Neural progenitor cell (in vitro differentiated cells): ENCODE results near the gene MYO1D. TPM values are rescaled to one million over a fixed set of nuclear protein-coding genes. Genes with fewer than 3 reads are reported as not detected.

Source experiments
- DNase-seq: peaks from one replicate; pipeline ENCODE4 v3.0.0-alpha.2; 2016; ENCODE audit warnings: low spot score
- H2AFZ ChIP-seq: fragments of 200-600 bp; sonication (generic); replicated peaks from 2 replicates; pipeline ENCODE4 v1.6.1; 2016; ENCODE audit warnings: antibody characterized with exemption
- H3F3A ChIP-seq: fragments of 200-600 bp; sonication (generic); 2 replicates; pipeline ENCODE4 v1.6.1; 2016; ENCODE audit warnings: antibody characterized with exemption, low read depth
- H3K27ac ChIP-seq: fragments of 200-600 bp; sonication (generic); 2 replicates; pipeline ENCODE4 v1.5.1; 2016; ENCODE audit warnings: mild to moderate bottlenecking
- H3K27me3 ChIP-seq: fragments of 200-600 bp; sonication (generic); 2 replicates; pipeline ENCODE4 v1.6.1; 2016; ENCODE audit warnings: mild to moderate bottlenecking, moderate library complexity
- H3K36me3 ChIP-seq: fragments of 200-600 bp; sonication (generic); 2 replicates; pipeline ENCODE4 v1.5.1; 2016
- H3K4me1 ChIP-seq: fragments of 200-600 bp; sonication (generic); 2 replicates; pipeline ENCODE4 v1.6.1; 2016; ENCODE audit warnings: mixed run types
- H3K4me2 ChIP-seq: fragments of 200-600 bp; sonication (generic); 2 replicates; pipeline ENCODE4 v1.6.1; 2016
- H3K4me3 ChIP-seq: fragments of 200-600 bp; sonication (generic); 2 replicates; pipeline ENCODE4 v1.5.1; 2016
- H3K79me2 ChIP-seq: fragments of 200-600 bp; sonication (generic); 2 replicates; pipeline ENCODE4 v1.6.1; 2016; ENCODE audit warnings: low read depth
- H3K9ac ChIP-seq: fragments of 200-600 bp; sonication (generic); 2 replicates; pipeline ENCODE4 v1.6.1; 2016
- H3K9me3 ChIP-seq: fragments of 200-600 bp; sonication (generic); 2 replicates; pipeline ENCODE4 v1.5.1; 2016; ENCODE audit warnings: low read depth
- H4K20me1 ChIP-seq: fragments of 200-600 bp; sonication (generic); 2 replicates; pipeline ENCODE4 v1.6.1; 2016; ENCODE audit warnings: low read depth
- H3K27ac Mint-ChIP-seq: 3 replicates; pipeline ENCODE4 v1.8.0; 2021; ENCODE audit warnings: mixed read lengths
- H3K27me3 Mint-ChIP-seq: 2 replicates; pipeline ENCODE4 v1.8.0; 2022; ENCODE audit warnings: low read depth, mild to moderate bottlenecking, inconsistent platforms, moderate library complexity, mixed read lengths; ENCODE audit not compliant: insufficient read depth
- H3K36me3 Mint-ChIP-seq: 3 replicates; pipeline ENCODE4 v1.8.0; 2021; ENCODE audit warnings: mixed read lengths
- H3K4me1 Mint-ChIP-seq: 3 replicates; pipeline ENCODE4 v1.8.0; 2021; ENCODE audit warnings: mixed read lengths
- H3K4me3 Mint-ChIP-seq: 3 replicates; pipeline ENCODE4 v1.8.0; 2021; ENCODE audit warnings: mild to moderate bottlenecking, moderate library complexity, mixed read lengths
- H3K9me3 Mint-ChIP-seq: 3 replicates; pipeline ENCODE4 v1.8.0; 2020; ENCODE audit warnings: mixed read lengths
- EZH2 ChIP-seq: fragments of 200-600 bp; sonication (generic); IDR thresholded peaks from 2 replicates; pipeline ENCODE4 v1.6.1; 2017; ENCODE audit warnings: antibody characterized with exemption, mild to moderate bottlenecking, moderate library complexity
- EZH2phosphoT487 ChIP-seq: fragments of 200-600 bp; sonication (generic); IDR thresholded peaks from 2 replicates; pipeline ENCODE4 v1.6.1; 2017; ENCODE audit warnings: antibody characterized with exemption
- total RNA-seq: library from RNA; depleted of rRNA; stranded (reverse); fragments of >200 nt; gene quantifications from 2 replicates; pipeline ENCODE4 v1.2.3, GENCODE V29; 2015; ENCODE audit warnings: low replicate concordance
- TF ChIP-seq, protein P1 (sequence below): fragments of 200-600 bp; sonication (generic); IDR thresholded peaks from 2 replicates; pipeline ENCODE4 v1.5.1; 2017; ENCODE audit warnings: antibody characterized with exemption, mild to moderate bottlenecking

Gene MYO1D
- total RNA-seq, 1 donor from 2014 or later: 6.2 TPM

DNA sequence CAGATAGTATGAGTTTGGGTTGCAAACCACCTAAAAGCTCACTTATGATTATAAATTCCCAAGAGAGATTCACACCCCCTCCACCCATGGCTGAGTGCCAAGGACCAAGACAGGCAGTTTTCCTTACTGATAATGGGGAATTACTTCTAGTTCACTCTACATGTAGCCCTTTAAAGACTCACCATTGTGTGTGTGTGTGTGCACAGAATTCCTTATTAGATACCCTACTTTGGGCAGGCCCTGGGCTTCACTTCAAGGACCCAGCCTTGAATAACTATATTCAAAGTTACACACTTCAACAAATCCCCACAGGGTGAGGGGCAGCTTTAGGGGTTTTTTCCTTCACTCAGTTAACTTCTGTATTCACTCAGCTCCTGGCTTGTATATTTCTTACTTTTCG is 143.5 kb downstream of the MYO1D start:
- Histone ChIP-seq H3K4me2 (no peak overlapping the region), H3K4me1 (no peaks in the 10 kb centered on the region), H3K27me3 (no peaks in the 10 kb centered on the region), H3K9ac (no peak overlapping the region), H2AFZ (no peak overlapping the region), H4K20me1 (no peaks in the 10 kb centered on the region), H3K36me3 (no peaks in the 10 kb centered on the region), H3K27ac (no peak overlapping the region), H3K9me3 (no peaks in the 10 kb centered on the region), H3K79me2 (no peaks in the 10 kb centered on the region), H3K4me3 (no peak overlapping the region), H3F3A (no peaks in the 10 kb centered on the region)
- no peaks in the 10 kb centered on the region for H3K27me3 Mint-ChIP-seq
- TF ChIP-seq EZH2phosphoT487: no peak
- TF ChIP-seq, protein P1, sequence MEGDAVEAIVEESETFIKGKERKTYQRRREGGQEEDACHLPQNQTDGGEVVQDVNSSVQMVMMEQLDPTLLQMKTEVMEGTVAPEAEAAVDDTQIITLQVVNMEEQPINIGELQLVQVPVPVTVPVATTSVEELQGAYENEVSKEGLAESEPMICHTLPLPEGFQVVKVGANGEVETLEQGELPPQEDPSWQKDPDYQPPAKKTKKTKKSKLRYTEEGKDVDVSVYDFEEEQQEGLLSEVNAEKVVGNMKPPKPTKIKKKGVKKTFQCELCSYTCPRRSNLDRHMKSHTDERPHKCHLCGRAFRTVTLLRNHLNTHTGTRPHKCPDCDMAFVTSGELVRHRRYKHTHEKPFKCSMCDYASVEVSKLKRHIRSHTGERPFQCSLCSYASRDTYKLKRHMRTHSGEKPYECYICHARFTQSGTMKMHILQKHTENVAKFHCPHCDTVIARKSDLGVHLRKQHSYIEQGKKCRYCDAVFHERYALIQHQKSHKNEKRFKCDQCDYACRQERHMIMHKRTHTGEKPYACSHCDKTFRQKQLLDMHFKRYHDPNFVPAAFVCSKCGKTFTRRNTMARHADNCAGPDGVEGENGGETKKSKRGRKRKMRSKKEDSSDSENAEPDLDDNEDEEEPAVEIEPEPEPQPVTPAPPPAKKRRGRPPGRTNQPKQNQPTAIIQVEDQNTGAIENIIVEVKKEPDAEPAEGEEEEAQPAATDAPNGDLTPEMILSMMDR: no peak
- TF ChIP-seq EZH2: no peak
- peaks cover 2% of the 10 kb centered on the region for H3K9me3 Mint-ChIP-seq
- H3K27ac Mint-ChIP-seq: no peak overlapping the region
- peaks cover 5% of the 10 kb centered on the region for H3K4me1 Mint-ChIP-seq
- H3K4me3 Mint-ChIP-seq: no peak overlapping the region
- no peak for DNase-seq
- H3K36me3 Mint-ChIP-seq: no peaks in the 10 kb centered on the region

DNA sequence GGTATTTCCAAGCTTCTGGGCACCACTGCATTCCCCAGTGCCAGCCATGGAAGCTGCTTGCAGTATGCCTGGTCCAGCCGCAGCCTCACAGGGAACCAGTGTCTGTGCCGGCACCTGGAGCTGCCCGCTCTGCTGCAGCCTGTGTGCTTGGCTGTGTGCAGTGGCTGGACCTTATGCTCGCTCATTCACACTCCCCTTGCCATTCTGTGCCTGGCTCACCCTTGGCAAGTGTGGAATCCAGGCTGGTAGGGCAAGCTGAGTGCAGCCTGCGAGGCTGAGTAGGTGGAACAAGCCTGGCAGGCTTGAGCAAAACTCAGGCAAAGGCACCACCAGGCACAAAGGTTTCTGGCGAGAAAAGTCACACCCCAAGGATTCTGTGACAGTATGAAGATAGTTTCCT is 144.0 kb downstream of the MYO1D start:
- Mint-ChIP-seq H3K4me1 (peaks cover 5% of the 10 kb centered on the region), H3K9me3 (peaks cover 2% of the 10 kb centered on the region), H3K27me3 (no peaks in the 10 kb centered on the region), H3K36me3 (no peaks in the 10 kb centered on the region), H3K27ac (no peak overlapping the region), H3K4me3 (no peak overlapping the region)
- Histone ChIP-seq H3K27ac (no peak overlapping the region), H3K9me3 (no peaks in the 10 kb centered on the region), H3K36me3 (no peaks in the 10 kb centered on the region), H3K4me3 (no peak overlapping the region), H3K79me2 (no peaks in the 10 kb centered on the region), H4K20me1 (no peaks in the 10 kb centered on the region), H2AFZ (no peak overlapping the region), H3K9ac (no peak overlapping the region), H3K27me3 (no peaks in the 10 kb centered on the region), H3K4me1 (no peaks in the 10 kb centered on the region), H3F3A (no peaks in the 10 kb centered on the region), H3K4me2 (no peak overlapping the region)
- DNase-seq: no peak
- TF ChIP-seq EZH2phosphoT487: no peak

DNA sequence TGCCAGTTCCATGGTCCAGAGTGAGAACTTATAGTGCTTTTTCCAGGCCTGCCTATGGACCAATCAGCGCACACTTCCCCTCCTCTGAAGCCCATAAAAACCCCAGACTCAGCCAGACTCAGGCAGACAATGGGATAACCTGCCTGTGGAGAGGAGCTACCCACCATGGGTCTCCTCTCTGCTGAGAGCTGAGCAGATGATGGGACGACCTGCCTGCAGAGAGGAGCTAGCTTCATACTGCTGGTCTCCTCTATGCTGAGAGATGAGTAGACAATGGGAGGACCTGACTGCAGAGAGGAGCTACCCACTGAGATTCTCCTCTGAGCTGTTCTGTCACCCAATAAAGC is 144.7 kb downstream of the MYO1D start:
- Mint-ChIP-seq H3K4me3 (no peak overlapping the region), H3K27me3 (no peaks in the 10 kb centered on the region), H3K36me3 (no peaks in the 10 kb centered on the region)

DNA sequence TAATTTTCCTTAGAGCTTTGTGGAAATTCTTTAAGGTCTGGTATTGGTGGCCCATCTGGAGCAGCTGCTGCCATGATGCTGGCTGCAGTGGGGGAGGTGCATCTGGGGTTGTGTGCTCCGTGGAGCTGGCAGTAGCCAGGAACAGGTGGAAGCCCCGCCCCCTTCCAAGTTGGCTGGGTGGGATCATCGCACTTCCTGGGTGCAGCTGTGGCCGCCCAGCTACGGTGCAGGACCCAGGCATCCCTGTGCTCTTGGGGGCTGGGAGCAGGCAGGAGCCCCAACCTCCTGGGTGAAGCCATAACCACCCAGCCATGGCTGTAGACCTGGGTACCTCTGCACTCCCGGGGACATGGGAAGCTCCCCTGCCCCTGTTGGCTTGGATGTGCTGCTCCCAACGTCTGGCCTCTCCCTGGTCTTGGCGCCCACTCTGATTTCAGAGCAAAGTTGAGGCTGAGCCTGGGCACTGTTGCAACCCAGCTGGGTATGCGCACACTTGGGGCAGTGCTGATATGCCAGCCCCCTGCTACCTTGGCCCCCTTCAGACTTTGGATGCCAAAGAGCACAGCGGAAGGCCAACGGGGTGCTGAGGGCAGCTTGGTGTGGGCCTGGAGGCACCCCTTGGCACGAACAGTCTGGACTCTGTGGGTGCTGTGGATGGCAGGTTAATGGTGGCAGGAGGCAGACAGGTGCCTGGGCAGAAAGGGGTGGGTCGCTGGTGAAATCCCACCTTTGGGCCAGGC is 145.2 kb downstream of the MYO1D start:
- H3K4me1 ChIP-seq: no peaks in the 10 kb centered on the region
- H3K27ac ChIP-seq: no peak overlapping the region
- TF ChIP-seq EZH2phosphoT487 (no peak), EZH2 (no peak)
- TF ChIP-seq, protein P1: no peak
- H3K79me2 ChIP-seq: no peaks in the 10 kb centered on the region
- peaks cover 5% of the 10 kb centered on the region for H3K4me1 Mint-ChIP-seq
- DNase-seq: no peak
- no peak overlapping the region for H3K4me3 Mint-ChIP-seq
- no peaks in the 10 kb centered on the region for H3K36me3 Mint-ChIP-seq
- H3F3A ChIP-seq: no peaks in the 10 kb centered on the region
- peaks cover 2% of the 10 kb centered on the region for H3K9me3 Mint-ChIP-seq
- no peak overlapping the region for H3K4me3 ChIP-seq
- H4K20me1 ChIP-seq: no peaks in the 10 kb centered on the region
- no peak overlapping the region for H3K27ac Mint-ChIP-seq
- H3K4me2 ChIP-seq: no peak overlapping the region
- H3K27me3 Mint-ChIP-seq: no peaks in the 10 kb centered on the region
- no peak overlapping the region for H3K9ac ChIP-seq
- no peaks in the 10 kb centered on the region for H3K36me3 ChIP-seq
- no peaks in the 10 kb centered on the region for H3K27me3 ChIP-seq
- H3K9me3 ChIP-seq: no peaks in the 10 kb centered on the region
- no peak overlapping the region for H2AFZ ChIP-seq

More for the DNA sequence above, 144.7 kb downstream of the MYO1D start:
- Mint-ChIP-seq H3K27ac (no peak overlapping the region), H3K4me1 (peaks cover 5% of the 10 kb centered on the region), H3K9me3 (peaks cover 2% of the 10 kb centered on the region)
- no peaks in the 10 kb centered on the region for H3K36me3 ChIP-seq
- no peak overlapping the region for H3K4me2 ChIP-seq
- no peak overlapping the region for H3K27ac ChIP-seq
- no peaks in the 10 kb centered on the region for H3K27me3 ChIP-seq
- no peak for TF ChIP-seq EZH2phosphoT487
- TF ChIP-seq, protein P1: no peak
- DNase-seq: no peak
- no peak overlapping the region for H3K9ac ChIP-seq
- H3K79me2 ChIP-seq: no peaks in the 10 kb centered on the region
- no peaks in the 10 kb centered on the region for H4K20me1 ChIP-seq
- no peak overlapping the region for H3K4me3 ChIP-seq
- H3F3A ChIP-seq: no peaks in the 10 kb centered on the region
- no peaks in the 10 kb centered on the region for H3K9me3 ChIP-seq
- H2AFZ ChIP-seq: no peak overlapping the region
- no peaks in the 10 kb centered on the region for H3K4me1 ChIP-seq
